ENCODE measurements around the gene MYH10.

DNA sequence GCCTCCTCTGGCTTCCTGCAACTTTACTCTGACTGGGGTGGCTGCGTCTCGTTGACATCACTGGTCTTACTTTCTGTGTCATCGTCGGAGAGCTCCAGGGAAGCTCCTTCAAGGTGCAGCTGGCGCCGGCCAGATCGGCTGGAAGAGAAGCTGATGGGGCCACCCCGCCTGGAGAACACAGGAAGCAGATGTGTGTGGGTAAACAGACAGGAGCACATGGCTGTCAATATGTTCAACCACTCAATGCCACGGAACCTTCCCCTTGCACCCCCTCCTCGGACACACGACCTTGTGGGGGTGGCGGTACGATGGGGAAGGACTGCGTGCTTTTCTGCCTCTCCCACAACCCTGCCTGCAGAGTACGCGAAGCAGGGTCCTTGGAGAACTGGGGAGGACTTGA is 154.7 kb downstream of the MYH10 start:
- TF ChIP-seq, protein P1, sequence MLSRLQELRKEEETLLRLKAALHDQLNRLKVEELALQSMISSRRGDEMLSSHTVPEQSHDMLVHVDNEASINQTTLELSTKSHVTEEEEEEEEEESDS (CRISPR knock-in tag; IDR thresholded peaks at IDR 0.05): no peak
- no peak for TF ChIP-seq SRSF1 (IDR thresholded peaks at IDR 0.05; ENCODE audit: low read depth, low read length)
- TF ChIP-seq CTCF (IDR thresholded peaks at IDR 0.05 in 2 of 3, conservative IDR thresholded peaks at IDR 0.05 in 1 of 3; ENCODE audit: insufficient read depth in 2 of 3, low read depth in 1 of 3, low read length in 3 of 3): no peak
- no peak for TF ChIP-seq ZNF24 (IDR thresholded peaks at IDR 0.05)
- no peak for TF ChIP-seq JUN (IDR thresholded peaks at IDR 0.05; ENCODE audit: borderline replicate concordance, low read depth, low read length)
- no peak for TF ChIP-seq JUN (CRISPR knock-in tag; IDR thresholded peaks at IDR 0.05; ENCODE audit: borderline replicate concordance)
- no peak for TF ChIP-seq POLR2A (conservative IDR thresholded peaks at IDR 0.05)
- TF ChIP-seq CHAMP1 (IDR thresholded peaks at IDR 0.05): no peak
- TF ChIP-seq PRPF4 (IDR thresholded peaks at IDR 0.05; ENCODE audit: insufficient read depth, low read depth, low read length, poor library complexity, severe bottlenecking): no peak

Data from K562 (cell line).